ENCODE measurements around the gene CDKN1A. TPM values are rescaled to one million over a fixed set of nuclear protein-coding genes. Genes with fewer than 3 reads are reported as not detected.
"Not testable (repeated sequence)": the region's sequence is repeated elsewhere in the genome, so short reads cannot be mapped to it uniquely, and the experiment has no call there.

The CDKN1A gene
- total and polyA plus RNA-seq, 11 donors = 27.5 to 658 (median 99.8) TPM

- ATAC-seq (peak in 2 of 4 donors; percentile 38 to 55), DNase-seq (no peak)
- TF ChIP-seq CTCF (IDR thresholded peaks at IDR 0.05) (no peak), POLR2A (IDR thresholded peaks at IDR 0.05) (no peak)
- Histone ChIP-seq H3K27ac (no peak overlapping the region), H3K36me3 (no peaks in the 10 kb centered on the region), H3K4me3 (no peak overlapping the region), H3K4me1 (peaks cover 0 to 25% (median 0%) of the 10 kb centered on the region in 12 donors), H3K27me3 (no peaks in the 10 kb centered on the region), H3K9me3 (no peaks in the 10 kb centered on the region)
- WGBS, 4 donors = 39 to 51% (median 46%) methylated on average over 2 of the region's 2 CpGs
- intact Hi-C loops (cut with DNase I) = no loop called here
Observed at GRCh38 chr6:36650848-36651478, 27.6 kb upstream of the CDKN1A start.

DNA sequence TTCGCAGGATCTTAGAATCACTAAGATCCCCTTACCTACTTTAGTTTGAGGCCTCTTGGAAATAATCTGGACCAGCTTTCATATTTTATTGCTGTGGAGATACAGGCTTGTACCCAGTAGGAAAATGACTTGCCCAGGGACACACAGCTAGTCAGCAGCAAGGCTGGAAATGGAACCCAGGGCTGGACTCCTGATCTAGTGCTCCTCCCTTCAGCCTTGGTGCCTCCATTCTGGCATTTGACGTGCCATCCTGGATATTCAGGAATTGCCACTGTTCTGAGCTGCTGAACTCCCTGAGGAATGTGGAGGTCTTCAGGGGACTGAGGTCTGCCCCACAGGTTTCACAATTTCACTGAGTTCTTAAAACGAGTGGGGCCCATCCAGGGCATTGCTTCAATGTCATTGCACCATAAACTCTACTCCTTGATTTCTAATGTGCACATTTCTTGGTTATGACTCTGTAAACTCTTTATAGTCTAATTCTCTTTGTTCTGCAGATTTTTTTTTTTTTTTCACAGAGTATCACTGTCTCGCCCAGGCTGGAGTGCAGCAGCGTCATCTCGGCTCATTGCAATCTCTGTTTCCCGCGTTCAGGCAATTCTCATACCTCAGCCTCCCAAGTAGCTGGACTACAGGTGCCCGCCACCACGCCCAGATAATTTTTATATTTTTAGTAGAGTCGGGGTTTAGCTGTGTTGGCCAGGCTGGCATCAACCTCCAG is 26.7 kb upstream of the CDKN1A start:
- Histone ChIP-seq H3K27me3 (no peaks in the 10 kb centered on the region), H3K4me3 (no peak overlapping the region), H3K27ac (no peak overlapping the region), H3K4me1 (peaks cover 0 to 25% (median 0%) of the 10 kb centered on the region in 12 donors), H3K36me3 (no peaks in the 10 kb centered on the region), H3K9me3 (no peaks in the 10 kb centered on the region)
- DNase-seq (no peak), ATAC-seq (no peak)
- intact Hi-C loops (cut with DNase I) = no loop called here
- WGBS, 4 donors = 95 to 97% (median 96%) methylated on average over 11 of the region's 11 CpGs
- TF ChIP-seq POLR2A (IDR thresholded peaks at IDR 0.05) = no peak
- TF ChIP-seq CTCF (IDR thresholded peaks at IDR 0.05) = no peak

DNA sequence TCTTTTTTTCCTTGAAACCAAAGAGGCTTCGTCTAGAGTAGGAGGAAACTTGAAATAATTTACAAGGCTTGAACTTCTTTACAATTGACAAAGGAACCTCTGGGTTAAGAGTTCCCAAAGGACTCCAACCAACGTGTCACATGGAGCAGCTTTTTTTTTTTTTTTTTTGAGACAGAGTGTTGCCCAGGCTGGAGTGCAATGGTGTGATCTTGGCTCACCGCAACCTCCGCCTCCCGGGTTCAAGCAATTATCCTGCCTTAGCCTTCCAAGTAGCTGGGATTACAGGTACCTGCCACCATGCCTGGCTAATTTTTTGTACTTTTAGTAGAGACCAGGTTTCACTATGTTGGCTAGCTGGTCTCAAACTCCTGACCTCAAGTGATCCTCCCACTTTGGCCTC is 24.0 kb upstream of the CDKN1A start:
- H3K36me3 ChIP-seq; H3K9me3 ChIP-seq; H3K27ac ChIP-seq; ATAC-seq; intact Hi-C loops (cut with DNase I); H3K27me3 ChIP-seq; DNase-seq; H3K4me3 ChIP-seq: not testable (repeated sequence)
- H3K4me1 ChIP-seq = peaks cover 0 to 27% (median 1%) of the 10 kb centered on the region in 12 donors
- 83 to 86% (median 85%) methylated on average over 5 of the region's 5 CpGs for WGBS, 4 donors

DNA sequence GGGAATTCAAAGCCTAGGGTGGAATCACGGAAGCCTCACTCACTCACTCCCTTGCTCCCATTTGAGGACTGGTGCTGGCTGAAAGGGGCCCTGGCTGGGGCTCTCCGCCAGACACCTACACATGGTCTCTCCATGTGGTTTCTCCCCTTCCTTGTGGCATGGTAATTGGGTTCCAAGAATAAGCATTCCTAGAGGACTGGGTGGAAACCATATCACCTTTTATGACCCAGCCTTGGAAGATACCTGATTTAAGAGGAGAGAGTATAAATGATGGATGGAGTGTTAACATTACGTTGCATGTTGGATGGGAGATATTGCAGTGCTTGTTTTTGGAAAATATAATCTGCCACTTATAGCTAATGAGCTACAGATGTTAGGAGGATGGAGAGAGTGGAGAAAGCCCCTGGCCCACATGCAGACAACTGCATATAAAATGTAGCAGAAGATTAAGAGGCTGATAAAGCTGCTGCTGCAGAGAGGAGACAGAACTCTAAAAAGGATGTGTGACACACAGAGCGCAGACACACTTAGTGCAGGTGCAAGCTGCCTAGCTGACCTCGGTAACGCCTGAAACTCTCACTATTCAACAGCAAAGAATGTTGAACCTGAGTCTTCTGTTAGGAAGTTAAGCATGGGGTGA is 23.3 kb upstream of the CDKN1A start:
- DNase-seq (no peak), ATAC-seq (no peak)
- TF ChIP-seq CTCF (IDR thresholded peaks at IDR 0.05) (no peak), POLR2A (IDR thresholded peaks at IDR 0.05) (no peak)
- Histone ChIP-seq H3K4me3 (no peak overlapping the region), H3K9me3 (no peaks in the 10 kb centered on the region), H3K27me3 (peaks cover 0 to 7% (median 0%) of the 10 kb centered on the region in 9 donors), H3K4me1 (peaks cover 0 to 23% (median 2%) of the 10 kb centered on the region in 12 donors), H3K27ac (no peak overlapping the region), H3K36me3 (no peaks in the 10 kb centered on the region)
- intact Hi-C loops (cut with DNase I) = no loop called here
- WGBS, 4 donors = 74 to 92% (median 84%) methylated on average over 6 of the region's 6 CpGs

Data from heart left ventricle (tissue), 16 donors.